ENCODE results near the gene FAM170B.

The FAM170B gene

GRCh38 chr10:49168171-49168540, 34.3 kb upstream of the FAM170B start:
- no peak for DNase-seq (ENCODE audit: low read depth)
- no peak for TF ChIP-seq CTCF (IDR thresholded peaks at IDR 0.05; ENCODE audit: insufficient read depth, low read depth, low read length, missing control alignments)
- H3K4me3 ChIP-seq (ENCODE audit: low read depth, low read length) = no peak overlapping the region

DNA sequence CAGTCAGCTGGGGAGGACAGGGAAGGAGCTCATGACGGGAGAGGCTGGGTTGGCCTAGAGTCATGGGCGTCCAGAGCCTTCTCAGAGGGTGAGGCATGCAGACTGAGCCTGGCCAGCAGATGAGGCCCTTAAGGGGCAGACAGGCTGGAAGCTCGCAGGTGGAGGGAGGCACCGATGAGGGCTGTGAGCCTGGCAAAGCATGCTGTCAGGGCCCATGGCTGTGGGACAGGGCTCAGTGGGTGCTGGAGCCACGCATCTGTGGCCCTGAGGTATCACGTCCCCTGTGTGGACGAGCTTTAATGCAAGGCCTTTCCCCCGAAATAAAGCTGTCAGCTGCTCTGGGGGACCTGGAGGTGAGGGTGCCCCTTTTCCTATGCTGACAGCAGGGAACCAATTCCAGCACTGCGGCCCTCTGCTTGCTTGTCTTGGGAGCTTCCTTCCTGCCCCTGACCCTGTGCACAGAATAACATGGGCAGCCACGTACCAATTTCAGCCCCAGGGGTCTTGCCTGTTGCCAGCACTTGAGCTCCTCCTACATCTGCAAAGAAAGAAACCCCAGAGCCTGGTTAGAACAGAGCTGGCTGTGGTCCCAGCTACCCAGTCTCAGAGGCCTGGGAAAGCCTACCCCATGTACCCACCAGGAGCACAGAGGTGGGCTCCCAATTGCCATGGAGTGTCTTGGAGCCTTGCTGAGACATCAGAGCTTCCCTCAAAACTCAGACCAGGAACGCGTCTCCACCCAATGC, 33.8 kb upstream of the FAM170B start:
- DNase-seq (ENCODE audit: low read depth) = no peak
- H3K4me3 ChIP-seq (ENCODE audit: low read depth, low read length) = no peak overlapping the region
- TF ChIP-seq CTCF (IDR thresholded peaks at IDR 0.05; ENCODE audit: insufficient read depth, low read depth, low read length, missing control alignments) = no peak

- no peak for TF ChIP-seq CTCF (IDR thresholded peaks at IDR 0.05; ENCODE audit: insufficient read depth, low read depth, low read length, missing control alignments)
- H3K4me3 ChIP-seq (ENCODE audit: low read depth, low read length) = no peak overlapping the region
- DNase-seq (ENCODE audit: low read depth) = no peak
These were observed 32.9 kb upstream of the FAM170B start for GRCh38 chr10:49166484-49167400.

- no peak overlapping the region for H3K4me3 ChIP-seq (ENCODE audit: low read depth, low read length)
- TF ChIP-seq CTCF (IDR thresholded peaks at IDR 0.05; ENCODE audit: insufficient read depth, low read depth, low read length, missing control alignments) = no peak
- DNase-seq (ENCODE audit: low read depth) = no peak
These were observed 32.1 kb upstream of the FAM170B start for GRCh38 chr10:49165821-49166483.

GRCh38 chr10:49165259-49165658, 31.4 kb upstream of the FAM170B start:
- DNase-seq (ENCODE audit: low read depth) = no peak
- H3K4me3 ChIP-seq (ENCODE audit: low read depth, low read length) = no peak overlapping the region
- no peak for TF ChIP-seq CTCF (IDR thresholded peaks at IDR 0.05; ENCODE audit: insufficient read depth, low read depth, low read length, missing control alignments)

GRCh38 chr10:49164559-49165188, 30.9 kb upstream of the FAM170B start:
- DNase-seq (ENCODE audit: low read depth) = peak; percentile 76
- no peak overlapping the region for H3K4me3 ChIP-seq (ENCODE audit: low read depth, low read length)
- peak; percentile 85 for TF ChIP-seq CTCF (IDR thresholded peaks at IDR 0.05; ENCODE audit: insufficient read depth, low read depth, low read length, missing control alignments)

Measured in GM12865 (cell line).